ENCODE results near the gene SRSF2.

DNA sequence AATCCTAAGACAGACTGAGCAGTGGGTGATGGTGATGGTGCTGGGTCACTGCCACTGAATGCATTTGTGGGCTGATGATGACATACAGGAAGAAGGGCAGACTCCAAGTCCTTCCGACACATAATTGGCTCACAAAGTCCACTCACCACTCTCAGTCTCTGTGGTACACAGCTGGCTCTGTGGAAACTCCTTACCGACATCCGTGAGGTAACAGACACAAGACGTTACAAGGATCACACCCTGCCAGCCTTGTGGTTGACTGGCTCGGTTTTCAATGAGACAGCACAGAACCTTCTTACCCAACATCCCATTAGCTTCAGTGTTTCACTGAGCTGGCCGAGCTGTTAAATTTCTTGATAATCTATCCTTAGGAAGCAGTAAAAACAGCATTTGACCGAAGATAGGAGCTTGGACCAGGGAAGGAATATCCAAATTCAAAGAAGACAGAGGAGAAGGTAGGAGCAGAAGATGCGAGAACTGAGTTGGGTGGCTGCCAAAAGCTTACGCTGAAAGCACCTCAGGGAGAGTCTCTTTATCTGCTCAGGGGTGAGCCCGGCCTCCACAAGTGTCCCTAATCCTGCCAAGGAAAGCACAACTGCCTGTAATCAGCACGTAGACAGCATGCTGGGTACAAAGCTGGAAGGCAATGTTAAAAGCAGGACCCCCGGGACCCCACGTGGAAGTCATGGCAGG is 20.8 kb downstream of the SRSF2 start:
- TF ChIP-seq, protein P1, sequence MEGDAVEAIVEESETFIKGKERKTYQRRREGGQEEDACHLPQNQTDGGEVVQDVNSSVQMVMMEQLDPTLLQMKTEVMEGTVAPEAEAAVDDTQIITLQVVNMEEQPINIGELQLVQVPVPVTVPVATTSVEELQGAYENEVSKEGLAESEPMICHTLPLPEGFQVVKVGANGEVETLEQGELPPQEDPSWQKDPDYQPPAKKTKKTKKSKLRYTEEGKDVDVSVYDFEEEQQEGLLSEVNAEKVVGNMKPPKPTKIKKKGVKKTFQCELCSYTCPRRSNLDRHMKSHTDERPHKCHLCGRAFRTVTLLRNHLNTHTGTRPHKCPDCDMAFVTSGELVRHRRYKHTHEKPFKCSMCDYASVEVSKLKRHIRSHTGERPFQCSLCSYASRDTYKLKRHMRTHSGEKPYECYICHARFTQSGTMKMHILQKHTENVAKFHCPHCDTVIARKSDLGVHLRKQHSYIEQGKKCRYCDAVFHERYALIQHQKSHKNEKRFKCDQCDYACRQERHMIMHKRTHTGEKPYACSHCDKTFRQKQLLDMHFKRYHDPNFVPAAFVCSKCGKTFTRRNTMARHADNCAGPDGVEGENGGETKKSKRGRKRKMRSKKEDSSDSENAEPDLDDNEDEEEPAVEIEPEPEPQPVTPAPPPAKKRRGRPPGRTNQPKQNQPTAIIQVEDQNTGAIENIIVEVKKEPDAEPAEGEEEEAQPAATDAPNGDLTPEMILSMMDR (IDR thresholded peaks at IDR 0.05): no peak
- TF ChIP-seq EZH2 (IDR thresholded peaks at IDR 0.05): no peak
